GM04503 (cell line): Measurements from ENCODE around the gene PTP4A1.
"Not testable (repeated sequence)": the region's sequence is repeated elsewhere in the genome, so short reads cannot be mapped to it uniquely, and the experiment has no call there.

Experiments used
- DNase-seq: peaks from one replicate; pipeline ENCODE4 v3.0.0-alpha.2; 2012; ENCODE audit warnings: low read depth

PTP4A1 gene

DNA sequence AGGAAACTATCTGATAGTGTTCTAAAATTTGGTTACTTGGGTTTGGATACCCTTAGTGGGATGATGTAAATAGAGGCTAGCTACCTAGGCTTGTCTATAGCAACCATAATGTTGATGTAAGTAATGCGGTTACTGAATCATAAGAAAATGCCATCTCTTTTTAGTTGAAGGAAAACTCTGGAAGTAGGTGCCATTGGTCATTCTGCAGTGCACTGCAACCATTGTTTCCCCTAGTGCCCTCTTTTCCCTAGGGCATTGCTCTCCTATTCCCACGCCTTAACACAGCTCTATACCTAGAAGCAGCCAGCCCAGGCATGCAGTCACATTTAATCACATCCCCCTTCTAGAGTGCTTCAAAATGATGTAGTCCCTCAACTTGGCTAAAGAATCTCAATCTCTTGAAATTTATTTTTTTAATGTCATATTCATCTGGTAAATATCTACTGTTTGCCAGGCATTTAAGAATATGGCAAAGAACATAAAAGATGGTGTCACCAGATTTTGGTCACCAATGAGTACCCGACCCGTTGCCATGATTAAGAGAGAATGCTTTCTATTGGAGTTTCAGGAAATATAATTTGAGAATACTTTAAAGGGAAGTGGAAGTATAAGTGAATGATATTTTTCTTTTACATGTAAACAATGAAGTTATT lies 10.4 kb downstream of the PTP4A1 start:
- no peak for DNase-seq

DNA sequence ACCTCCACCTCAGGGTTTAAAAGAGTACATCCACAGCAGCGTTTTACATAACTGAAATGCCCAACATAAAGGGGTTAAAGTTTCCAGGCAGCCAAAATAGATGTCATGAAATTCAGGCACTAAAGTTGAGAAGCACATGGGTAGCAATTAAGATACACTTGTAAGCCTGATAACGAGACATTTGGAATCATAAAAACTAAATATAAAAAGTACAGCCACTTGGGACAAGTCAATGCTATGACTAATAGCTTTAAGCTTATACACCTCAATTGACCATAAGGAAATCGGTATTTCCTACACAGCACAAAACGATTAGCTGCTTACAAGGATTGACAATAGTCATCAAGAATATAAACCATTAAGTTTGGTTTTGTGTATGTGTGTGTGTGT lies 11.8 kb downstream of the PTP4A1 start:
- no peak for DNase-seq

DNA sequence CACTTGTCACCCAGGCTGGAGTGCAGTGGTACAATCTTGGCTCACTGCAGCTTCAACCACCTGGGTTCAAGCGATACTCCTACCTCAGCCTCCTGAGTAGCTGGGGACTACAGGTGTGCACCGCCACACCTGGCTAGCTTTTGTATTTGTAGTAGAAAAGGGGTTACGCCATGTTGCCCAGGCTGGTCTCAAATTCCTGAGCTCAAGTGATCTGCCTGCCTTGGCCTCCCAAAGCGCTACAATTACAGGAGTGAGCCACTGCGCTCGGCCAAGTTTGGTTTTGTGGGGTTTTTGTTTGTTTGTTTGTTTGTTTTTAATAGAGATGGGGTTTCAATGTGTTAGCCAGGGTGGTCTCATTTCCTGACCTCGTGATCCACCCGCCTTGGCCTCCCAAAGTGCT lies 12.3 kb downstream of the PTP4A1 start:
- DNase-seq: no peak

DNA sequence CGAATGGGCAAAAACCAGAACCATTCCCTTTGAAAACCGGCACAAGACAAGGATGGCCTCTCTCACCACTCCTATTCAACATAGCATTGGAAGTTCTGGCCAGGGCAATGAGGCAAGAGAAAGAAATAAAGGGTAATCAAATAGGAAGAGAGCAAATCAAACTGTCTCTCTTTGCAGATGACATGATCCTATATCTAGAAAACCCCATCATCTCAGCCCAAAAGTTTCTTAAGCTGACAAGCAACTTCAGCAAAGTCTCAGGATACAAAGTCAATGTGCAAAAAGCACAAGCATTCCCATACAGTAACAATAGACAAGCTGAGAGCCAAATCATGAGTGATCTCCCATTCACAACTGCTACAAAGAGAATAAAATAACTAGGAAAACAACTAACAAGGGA lies 13.4 kb downstream of the PTP4A1 start:
- DNase-seq: not testable (repeated sequence)

DNA sequence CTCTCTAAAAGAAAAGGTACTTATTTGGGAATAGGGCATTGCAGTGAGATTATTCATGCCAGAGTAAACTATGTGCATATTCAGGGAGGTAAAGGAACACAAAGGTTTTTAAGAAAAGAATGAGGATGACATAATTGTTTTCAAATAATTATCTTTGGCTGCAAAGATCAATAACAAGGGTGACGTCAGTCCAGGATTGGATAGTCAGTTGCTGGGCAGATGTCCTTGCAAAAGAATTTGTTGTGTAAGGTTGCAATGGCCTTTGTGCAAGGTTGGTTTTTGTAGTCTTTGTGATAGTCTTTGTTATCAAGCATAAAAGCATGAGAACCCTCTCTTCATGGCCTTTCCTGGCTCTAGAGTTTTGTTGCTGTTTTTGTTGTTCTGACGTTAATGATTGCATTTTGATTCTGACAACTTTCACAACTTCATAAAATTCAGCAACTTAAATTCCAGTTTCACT lies 17.7 kb downstream of the PTP4A1 start:
- no peak for DNase-seq

DNA sequence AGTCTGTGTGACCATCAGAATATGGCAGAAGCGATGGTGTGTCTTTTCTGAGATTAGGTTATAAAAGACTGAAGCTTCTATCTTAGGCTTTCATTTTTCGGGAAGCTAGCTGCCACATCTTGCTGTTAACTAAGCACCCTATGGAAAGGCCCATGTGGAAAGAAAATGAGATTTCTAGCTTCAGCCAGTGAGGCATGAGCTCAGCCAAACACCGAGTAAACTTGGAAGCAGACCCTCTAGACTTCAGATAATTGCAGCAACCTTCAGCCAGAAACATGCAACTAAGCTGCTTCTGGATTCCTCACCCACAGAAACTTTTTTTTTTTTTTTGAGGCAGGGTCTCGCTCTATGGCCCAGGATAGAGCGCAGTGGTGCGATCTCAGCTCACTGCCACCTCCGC lies 20.6 kb downstream of the PTP4A1 start:
- DNase-seq: no peak

DNA sequence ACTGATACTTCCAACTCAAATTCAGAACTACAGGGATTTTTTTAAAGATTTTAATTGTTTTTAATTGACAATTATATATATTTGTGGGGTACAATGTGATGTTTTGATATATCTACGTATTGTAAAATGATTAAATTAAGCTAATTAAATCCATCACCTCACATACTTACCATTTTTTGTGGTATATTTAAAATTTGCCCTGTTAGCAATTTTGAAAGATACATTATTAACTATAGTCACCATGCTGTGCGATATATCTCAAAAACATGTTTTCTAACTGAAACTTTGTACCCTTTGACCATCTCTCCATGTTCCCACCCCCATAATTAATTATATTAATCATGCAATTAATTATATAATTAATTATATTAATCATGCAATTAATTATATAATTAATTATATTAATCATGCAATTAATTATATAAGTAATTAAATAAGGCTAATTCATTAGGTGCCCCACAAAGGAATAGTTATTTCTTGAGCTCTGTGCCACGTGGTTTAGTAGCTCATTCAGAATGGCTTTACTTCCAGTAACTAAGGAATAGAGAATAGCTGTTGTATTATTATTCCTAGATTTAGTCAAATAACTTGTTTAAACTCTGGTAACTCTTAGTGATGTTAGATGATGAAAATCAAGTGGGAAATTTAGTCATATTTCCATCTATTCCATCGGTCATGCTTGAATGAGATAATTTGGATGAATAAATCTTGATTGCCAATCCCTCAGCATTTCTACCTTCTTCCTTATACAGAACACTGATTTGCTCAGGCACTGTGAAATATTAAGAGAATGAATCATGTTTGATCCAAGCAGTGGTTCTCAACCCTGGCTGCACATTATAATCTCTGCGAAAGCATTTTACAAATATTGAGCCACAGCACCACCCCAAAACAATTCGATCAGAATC lies 25.1 kb downstream of the PTP4A1 start:
- no peak for DNase-seq

DNA sequence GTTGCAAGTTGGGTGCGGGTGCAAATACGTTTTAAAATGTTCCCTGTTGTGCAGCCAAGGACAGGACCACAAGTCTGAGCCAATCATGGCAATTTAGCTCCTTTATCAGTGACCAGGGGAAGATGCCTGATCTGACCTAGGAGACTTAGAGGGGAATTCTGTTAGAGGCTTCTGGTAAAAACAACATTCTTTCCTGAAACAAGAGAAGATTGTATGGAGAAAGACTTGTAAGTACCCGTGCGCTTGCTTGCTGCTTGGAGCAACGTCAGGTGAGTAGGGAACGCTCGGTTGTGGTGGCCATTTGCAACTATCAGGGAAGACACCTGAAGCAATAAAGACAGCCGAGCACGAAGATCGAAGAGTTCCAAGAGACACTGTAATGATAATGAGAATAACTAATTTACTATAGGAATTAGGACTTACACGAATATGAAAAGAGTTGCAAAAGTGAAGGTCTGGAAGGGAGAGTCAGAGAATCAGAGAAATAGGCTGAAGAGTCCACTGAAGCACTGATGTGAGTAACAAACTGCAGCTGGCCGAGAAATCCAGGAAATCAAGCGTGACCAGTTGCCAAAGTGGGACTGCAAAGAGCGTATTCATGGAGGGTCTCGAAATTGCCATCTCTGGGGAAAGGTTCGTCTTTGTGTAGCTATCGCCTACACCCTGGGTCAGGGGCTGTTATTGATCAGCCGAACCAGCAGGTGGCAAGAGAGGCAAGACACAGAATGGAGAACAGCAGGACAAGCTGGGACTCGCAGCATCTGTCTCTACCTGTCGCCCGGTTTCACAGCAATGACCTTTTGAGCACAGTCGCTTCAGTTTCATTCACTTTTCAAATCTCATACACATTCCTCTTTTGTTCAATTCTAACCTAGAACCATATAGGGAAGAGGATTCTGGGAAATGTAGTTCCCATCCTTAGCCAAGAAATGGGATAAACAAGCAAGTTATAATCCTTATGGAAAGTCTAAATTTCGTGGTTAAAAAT lies 26.1 kb downstream of the PTP4A1 start:
- no peak for DNase-seq

DNA sequence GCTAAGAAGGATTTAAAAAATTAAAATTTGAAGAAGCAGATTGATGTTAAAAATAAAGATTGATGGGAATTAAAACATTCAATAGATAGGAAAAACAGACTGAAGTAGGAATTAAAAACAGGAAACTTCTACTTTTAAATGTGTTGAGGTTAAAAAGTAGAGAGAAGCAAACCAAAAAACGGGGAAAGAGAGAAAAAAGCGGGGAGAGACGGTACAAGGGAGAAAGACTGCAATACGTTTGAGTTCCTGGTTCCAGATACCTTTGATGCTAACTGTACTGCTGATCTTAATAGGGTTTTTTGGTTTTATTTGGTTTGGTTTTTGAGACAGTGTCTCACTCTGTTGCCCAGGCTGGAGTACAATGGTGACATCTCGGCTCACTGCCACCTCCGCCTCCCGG lies 27.0 kb downstream of the PTP4A1 start:
- no peak for DNase-seq

DNA sequence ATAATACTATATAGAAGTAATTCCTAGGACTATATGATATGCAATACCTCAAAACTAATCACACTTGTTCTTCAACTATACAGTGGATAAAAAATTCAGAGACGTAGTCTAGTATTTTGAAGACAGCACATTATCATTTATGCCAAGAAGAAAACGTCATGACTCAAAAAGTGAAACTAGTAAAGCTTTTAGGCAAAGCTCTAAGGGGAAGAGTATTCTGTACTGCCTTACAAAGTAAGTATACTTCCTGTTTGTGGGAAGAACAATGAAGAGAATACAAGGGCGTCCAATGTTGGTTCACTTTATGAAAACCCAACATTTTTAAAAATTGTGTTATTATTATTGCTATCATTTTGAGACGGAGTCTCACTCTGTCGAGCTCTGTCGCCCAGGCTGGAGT lies 27.9 kb downstream of the PTP4A1 start:
- no peak for DNase-seq

DNA sequence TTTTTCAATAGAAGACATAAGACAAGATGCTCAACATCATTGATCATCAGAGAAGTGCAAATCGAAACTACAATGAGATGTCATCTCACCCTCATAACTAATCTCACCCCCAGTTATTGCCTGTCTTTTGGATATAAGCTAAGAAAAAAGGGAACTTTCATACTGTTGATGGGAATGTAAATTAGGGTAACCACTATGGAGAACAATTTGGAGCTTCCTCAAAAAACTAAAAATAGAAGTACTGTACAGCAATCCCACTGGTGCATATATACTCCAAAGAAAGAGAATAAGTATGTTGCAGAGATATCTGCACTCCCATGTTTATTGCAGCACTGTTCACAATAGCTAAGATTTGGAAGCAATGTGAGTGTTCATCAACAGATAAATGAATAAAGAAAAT lies 37.0 kb downstream of the PTP4A1 start:
- DNase-seq: no peak

DNA sequence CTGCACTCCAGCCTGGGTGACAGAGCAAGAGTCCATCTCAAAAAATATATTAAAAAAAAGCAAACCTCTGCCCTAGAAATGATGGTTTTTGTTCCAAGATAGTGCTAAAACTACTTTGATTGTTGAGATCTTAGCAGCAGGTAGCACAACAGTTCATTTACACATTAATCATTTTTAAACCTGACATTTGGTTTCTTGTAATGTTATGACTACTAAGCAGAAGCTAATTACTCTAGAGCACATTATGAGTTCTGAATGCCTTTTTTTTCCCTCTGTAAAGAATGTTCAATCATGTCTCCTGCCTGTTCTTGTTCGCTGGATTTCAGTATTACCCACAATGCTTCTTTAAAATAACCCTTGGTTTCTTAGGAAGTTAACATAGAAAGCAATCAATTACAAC lies 38.7 kb downstream of the PTP4A1 start:
- DNase-seq: no peak

DNA sequence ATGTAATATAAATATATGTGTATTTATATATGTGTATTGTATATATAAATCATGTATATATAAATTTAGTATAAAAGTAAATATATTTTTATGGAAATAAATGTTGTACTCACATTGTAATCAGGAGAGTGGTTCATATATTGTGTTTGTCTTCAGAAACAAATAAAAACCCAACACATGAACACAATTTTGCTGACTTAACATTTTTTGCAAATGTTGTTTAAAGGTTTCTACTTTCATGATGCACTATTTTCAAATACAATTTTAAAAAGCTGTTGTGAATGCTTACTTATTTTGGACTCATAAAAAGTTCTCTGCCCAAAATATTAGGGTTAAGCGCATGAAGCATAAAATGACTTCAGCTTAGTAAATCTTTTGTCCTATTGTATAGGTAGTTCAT lies 39.3 kb downstream of the PTP4A1 start:
- no peak for DNase-seq

DNA sequence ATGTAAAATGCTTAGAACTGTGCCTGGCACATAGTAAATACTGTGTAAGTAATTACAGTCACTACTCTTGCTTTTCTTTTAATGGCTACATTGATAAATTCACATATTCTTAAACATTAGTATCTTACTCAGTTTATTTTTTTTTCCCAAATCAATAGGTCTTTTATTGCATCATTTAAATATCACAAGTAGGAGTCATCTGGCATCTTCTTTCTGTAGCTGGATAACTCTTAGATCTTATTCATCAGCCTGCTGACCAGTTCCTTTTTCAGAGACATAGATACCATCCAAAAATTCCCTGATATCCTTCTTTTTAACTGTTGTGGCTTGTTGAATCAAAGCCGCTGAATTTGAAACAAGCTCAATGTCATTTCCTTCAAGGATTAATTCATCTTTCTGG lies 43.3 kb downstream of the PTP4A1 start:
- no peak for DNase-seq
